WTC11 (cell line): ENCODE results near the gene CACNB1. TPM values are rescaled to one million over a fixed set of nuclear protein-coding genes. Genes with fewer than 3 reads are reported as not detected.
A peak's percentile ranks its signal among the peaks of the same experiment; 100 is the strongest.

Experiments
- ATAC-seq: fragments of 200-7000 bp; cut with Tn5 transposase; 2 replicates; pipeline ENCODE4 v1.10.0; 2021; ENCODE audit warnings: mild to moderate bottlenecking, moderate library complexity
- CTCF ChIA-PET: fragments of 300-600 bp; sonication (Branson Sonifier 250); formaldehyde crosslinking; loops from one replicate; lab custom pipeline; 2021; ENCODE audit warnings: antibody characterized with exemption; lab: Charles Lee
- POLR2A ChIA-PET: fragments of 350-600 bp; sonication (Branson Sonifier 250); formaldehyde crosslinking; loops from one replicate; lab custom pipeline; 2021; ENCODE audit warnings: antibody characterized with exemption; lab: Charles Lee
- DNase-seq: peaks from one replicate; pipeline ENCODE4 v3.0.0; 2021; ENCODE audit warnings: low spot score
- H3K27ac Mint-ChIP-seq: 2 replicates; pipeline ENCODE4 v1.8.0; 2021; ENCODE audit warnings: mixed read lengths
- H3K27me3 Mint-ChIP-seq: 2 replicates; pipeline ENCODE4 v1.8.0; 2021; ENCODE audit warnings: low read depth, mild to moderate bottlenecking, moderate library complexity, mixed read lengths
- H3K36me3 Mint-ChIP-seq: 2 replicates; pipeline ENCODE4 v1.8.0; 2021; ENCODE audit warnings: mixed read lengths
- H3K4me1 Mint-ChIP-seq: 2 replicates; pipeline ENCODE4 v1.8.0; 2022; ENCODE audit warnings: mixed read lengths
- H3K4me3 Mint-ChIP-seq: 2 replicates; pipeline ENCODE4 v1.8.0; 2021; ENCODE audit warnings: mild to moderate bottlenecking, moderate library complexity, mixed read lengths
- H3K9me3 Mint-ChIP-seq: 2 replicates; pipeline ENCODE4 v1.8.0; 2021; ENCODE audit warnings: mixed read lengths
- ATF1 ChIP-seq: sonication (generic); formaldehyde crosslinking; IDR thresholded peaks from 2 replicates; pipeline ENCODE4 v1.8.1; 2023; ENCODE audit warnings: mild to moderate bottlenecking, moderate library complexity, missing genetic modification reagents
- CREB1 ChIP-seq: sonication (generic); formaldehyde crosslinking; IDR thresholded peaks from 2 replicates; pipeline ENCODE4 v1.8.0; 2023; ENCODE audit warnings: mild to moderate bottlenecking, missing genetic modification reagents
- ELF4 ChIP-seq: sonication (generic); formaldehyde crosslinking; IDR thresholded peaks from 2 replicates; pipeline ENCODE4 v1.8.1; 2022; ENCODE audit warnings: low read depth, mild to moderate bottlenecking, moderate library complexity, missing genetic modification reagents
- FOXJ3 ChIP-seq: sonication (generic); formaldehyde crosslinking; IDR thresholded peaks from 2 replicates; pipeline ENCODE4 v1.9.0; 2021; ENCODE audit warnings: missing genetic modification reagents, mild to moderate bottlenecking, borderline replicate concordance
- FOXK1 ChIP-seq: sonication (generic); formaldehyde crosslinking; IDR thresholded peaks from 2 replicates; pipeline ENCODE4 v1.8.0; 2022; ENCODE audit warnings: mild to moderate bottlenecking, moderate library complexity, missing genetic modification reagents
- FOXP4 ChIP-seq: sonication (generic); formaldehyde crosslinking; IDR thresholded peaks from 2 replicates; pipeline ENCODE4 v1.8.0; 2022; ENCODE audit warnings: mild to moderate bottlenecking, missing genetic modification reagents
- GRHL2 ChIP-seq: fragments of 250-450 bp; sonication (Bioruptor Pico); IDR thresholded peaks from 2 replicates; pipeline ENCODE4 v1.8.0; 2022; ENCODE audit warnings: mild to moderate bottlenecking, moderate library complexity; ENCODE audit not compliant: insufficient replicate concordance, severe bottlenecking
- HMGXB4 ChIP-seq: sonication (generic); formaldehyde crosslinking; IDR thresholded peaks from 2 replicates; pipeline ENCODE4 v1.8.1; 2023; ENCODE audit warnings: mild to moderate bottlenecking, moderate library complexity, missing genetic modification reagents
- MAX ChIP-seq: sonication (generic); formaldehyde crosslinking; IDR thresholded peaks from 2 replicates; pipeline ENCODE4 v1.8.0; 2022; ENCODE audit warnings: mild to moderate bottlenecking, missing genetic modification reagents
- NFYB ChIP-seq: sonication (generic); formaldehyde crosslinking; conservative IDR thresholded peaks from 2 replicates; pipeline ENCODE4 v1.8.0; 2022; ENCODE audit warnings: low read depth, missing genetic modification reagents
- OVOL2 ChIP-seq: fragments of 250-450 bp; sonication (Bioruptor Pico); IDR thresholded peaks from 2 replicates; pipeline ENCODE4 v1.9.0; 2021; ENCODE audit warnings: mild to moderate bottlenecking, borderline replicate concordance
- SP1 ChIP-seq: sonication (generic); formaldehyde crosslinking; conservative IDR thresholded peaks from 2 replicates; pipeline ENCODE4 v1.8.1; 2022; ENCODE audit warnings: missing genetic modification reagents
- TEAD1 ChIP-seq: sonication (generic); formaldehyde crosslinking; IDR thresholded peaks from 2 replicates; pipeline ENCODE4 v1.8.0; 2022; ENCODE audit warnings: mild to moderate bottlenecking, missing genetic modification reagents
- ZNF263 ChIP-seq: sonication (generic); formaldehyde crosslinking; IDR thresholded peaks from 2 replicates; pipeline ENCODE4 v1.8.1; 2022; ENCODE audit warnings: low read depth, mild to moderate bottlenecking, moderate library complexity, missing genetic modification reagents
- ZNF317 ChIP-seq: sonication (generic); formaldehyde crosslinking; IDR thresholded peaks from 2 replicates; pipeline ENCODE4 v1.8.1; 2023; ENCODE audit warnings: low read depth, mild to moderate bottlenecking, moderate library complexity, missing genetic modification reagents, borderline replicate concordance
- ZNF396 ChIP-seq: fragments of 250-450 bp; sonication (Bioruptor Pico); IDR thresholded peaks from 2 replicates; pipeline ENCODE4 v1.8.0; 2021; ENCODE audit warnings: mild to moderate bottlenecking, moderate library complexity, borderline replicate concordance
- total RNA-seq: library from RNA; stranded (reverse); gene quantifications from 3 replicates; pipeline ENCODE4 v1.2.3, GENCODE V29; 2021
- TF ChIP-seq, protein P1 (sequence below): sonication (generic); formaldehyde crosslinking; IDR thresholded peaks from 2 replicates; pipeline ENCODE4 v1.8.1; 2022; ENCODE audit warnings: low read depth, missing genetic modification reagents, borderline replicate concordance
- TF ChIP-seq, protein P2 (sequence below): fragments of 200-600 bp; IDR thresholded peaks from 2 replicates; pipeline ENCODE4 v1.8.0; 2022; ENCODE audit warnings: antibody characterized with exemption

The CACNB1 gene
- total RNA-seq, 1 experiment from 2014 or later: 17.0 TPM

GRCh38 chr17:39240631-39241030 lies 43.2 kb upstream of the CACNB1 start:
- Mint-ChIP-seq H3K27ac (no peak overlapping the region), H3K36me3 (no peaks in the 10 kb centered on the region), H3K4me3 (no peak overlapping the region), H3K27me3 (peaks cover 3% of the 10 kb centered on the region; the same call in 1 of the 2 replicates), H3K9me3 (no peaks in the 10 kb centered on the region), H3K4me1 (peaks cover 23% of the 10 kb centered on the region)
- ChIA-PET POLR2A (no interaction called here), CTCF (interaction anchor here (0.7 to 15.5 kb wide), 4 partner anchors 9 to 273 kb away, joined by 4 to 626 read pairs (median 17); no protein-coding TSS in a partner anchor)
- no peak for DNase-seq
- no peak for ATAC-seq
- no peak for TF ChIP-seq ZNF263 (CRISPR knock-in tag)
- no peak for TF ChIP-seq FOXP4 (CRISPR knock-in tag)
- TF ChIP-seq SP1 (CRISPR knock-in tag): no peak
- no peak for TF ChIP-seq ATF1
- TF ChIP-seq CREB1 (CRISPR knock-in tag): no peak
- no peak for TF ChIP-seq ELF4
- no peak for TF ChIP-seq GRHL2
- TF ChIP-seq, protein P1, sequence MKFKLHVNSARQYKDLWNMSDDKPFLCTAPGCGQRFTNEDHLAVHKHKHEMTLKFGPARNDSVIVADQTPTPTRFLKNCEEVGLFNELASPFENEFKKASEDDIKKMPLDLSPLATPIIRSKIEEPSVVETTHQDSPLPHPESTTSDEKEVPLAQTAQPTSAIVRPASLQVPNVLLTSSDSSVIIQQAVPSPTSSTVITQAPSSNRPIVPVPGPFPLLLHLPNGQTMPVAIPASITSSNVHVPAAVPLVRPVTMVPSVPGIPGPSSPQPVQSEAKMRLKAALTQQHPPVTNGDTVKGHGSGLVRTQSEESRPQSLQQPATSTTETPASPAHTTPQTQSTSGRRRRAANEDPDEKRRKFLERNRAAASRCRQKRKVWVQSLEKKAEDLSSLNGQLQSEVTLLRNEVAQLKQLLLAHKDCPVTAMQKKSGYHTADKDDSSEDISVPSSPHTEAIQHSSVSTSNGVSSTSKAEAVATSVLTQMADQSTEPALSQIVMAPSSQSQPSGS: no peak
- TF ChIP-seq NFYB (CRISPR knock-in tag): no peak
- TF ChIP-seq ZNF396 (CRISPR knock-in tag): no peak
- no peak for TF ChIP-seq OVOL2 (CRISPR knock-in tag)

- TF ChIP-seq TEAD1 (CRISPR knock-in tag) (no peak), FOXJ3 (CRISPR knock-in tag) (no peak), ZNF317 (CRISPR knock-in tag) (no peak), MAX (CRISPR knock-in tag) (peak; percentile 54; the same call in 1 of the 2 replicates), HMGXB4 (CRISPR knock-in tag) (0 out of 2 replicates have a peak, but pooled peaks have one; percentile 37), FOXK1 (0 out of 2 replicates have a peak, but pooled peaks have one; percentile 26), ELF4 (no peak)
- TF ChIP-seq, protein P2, sequence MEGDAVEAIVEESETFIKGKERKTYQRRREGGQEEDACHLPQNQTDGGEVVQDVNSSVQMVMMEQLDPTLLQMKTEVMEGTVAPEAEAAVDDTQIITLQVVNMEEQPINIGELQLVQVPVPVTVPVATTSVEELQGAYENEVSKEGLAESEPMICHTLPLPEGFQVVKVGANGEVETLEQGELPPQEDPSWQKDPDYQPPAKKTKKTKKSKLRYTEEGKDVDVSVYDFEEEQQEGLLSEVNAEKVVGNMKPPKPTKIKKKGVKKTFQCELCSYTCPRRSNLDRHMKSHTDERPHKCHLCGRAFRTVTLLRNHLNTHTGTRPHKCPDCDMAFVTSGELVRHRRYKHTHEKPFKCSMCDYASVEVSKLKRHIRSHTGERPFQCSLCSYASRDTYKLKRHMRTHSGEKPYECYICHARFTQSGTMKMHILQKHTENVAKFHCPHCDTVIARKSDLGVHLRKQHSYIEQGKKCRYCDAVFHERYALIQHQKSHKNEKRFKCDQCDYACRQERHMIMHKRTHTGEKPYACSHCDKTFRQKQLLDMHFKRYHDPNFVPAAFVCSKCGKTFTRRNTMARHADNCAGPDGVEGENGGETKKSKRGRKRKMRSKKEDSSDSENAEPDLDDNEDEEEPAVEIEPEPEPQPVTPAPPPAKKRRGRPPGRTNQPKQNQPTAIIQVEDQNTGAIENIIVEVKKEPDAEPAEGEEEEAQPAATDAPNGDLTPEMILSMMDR: peak; percentile 80
- H3K27me3 Mint-ChIP-seq: peaks cover 3% of the 10 kb centered on the region; the same call in 1 of the 2 replicates
- ChIA-PET POLR2A (interaction anchor here (0.8 to 1.1 kb wide), 2 partner anchors 14 to 40 kb away, joined by 3 to 5 read pairs; partner anchors contain the start of genes RPL19 and STAC2), CTCF (interaction anchor here (0.5 to 15.5 kb wide), 21 partner anchors 8 to 272 kb away, joined by 3 to 626 read pairs (median 5); partner anchors contain the start of genes CACNB1, RPL19 and STAC2)
- peaks cover 25% of the 10 kb centered on the region for H3K4me1 Mint-ChIP-seq
- DNase-seq: peak; percentile 91
- peak; percentile 73 for ATAC-seq
- H3K27ac Mint-ChIP-seq: peak overlapping the region; percentile 25; the same call in 1 of the 2 replicates
- H3K4me3 Mint-ChIP-seq: peak overlapping the region; percentile 36
- H3K36me3 Mint-ChIP-seq: no peaks in the 10 kb centered on the region
- no peaks in the 10 kb centered on the region for H3K9me3 Mint-ChIP-seq
These were observed 42.3 kb upstream of the CACNB1 start for GRCh38 chr17:39239640-39240314.
